Measurements from ENCODE around the gene SEC16A. TPM values are rescaled to one million over a fixed set of nuclear protein-coding genes. Genes with fewer than 3 reads are reported as not detected.

The SEC16A gene
- total RNA-seq, 2 experiments from 2014 or later, result 23.7 to 60.1 TPM

- Histone ChIP-seq H3K79me2 (ENCODE audit: insufficient read depth, low read depth, low read length) (peaks cover 3% of the 10 kb centered on the region; the same call in 1 of the 2 replicates), H3K4me3 (ENCODE audit: low read depth, low read length, poor library complexity, severe bottlenecking) (no peak overlapping the region), H4K20me1 (ENCODE audit: insufficient read depth, low read length) (no peaks in the 10 kb centered on the region; the same call in 1 of the 2 replicates), H2AFZ (ENCODE audit: low read length) (no peak overlapping the region), H3K9me3 (ENCODE audit: low read length) (no peaks in the 10 kb centered on the region), H3K36me3 (ENCODE audit: insufficient read depth, low read length) (peaks cover 77% of the 10 kb centered on the region), H3K9me2 (ENCODE audit: insufficient read depth, low read length) (no peaks in the 10 kb centered on the region), H3K4me1 (ENCODE audit: insufficient read depth, low read length, poor library complexity, severe bottlenecking) (peaks cover 5% of the 10 kb centered on the region), H3K27ac (ENCODE audit: low read depth, low read length, poor library complexity, severe bottlenecking) (no peak overlapping the region), H3K4me2 (ENCODE audit: low read length) (no peak overlapping the region)
- intact Hi-C loops (cut with micrococcal nuclease; ENCODE audit: unreplicated experiment), result no loop called here
- CTCF ChIA-PET (ENCODE audit: unreplicated experiment), result no interaction called here
- no peak for DNase-seq (ENCODE audit: low spot score)
- TF ChIP-seq EZH2phosphoT487 (IDR thresholded peaks at IDR 0.05; ENCODE audit: borderline replicate concordance, low read depth, low read length) (no peak), CTCF (conservative IDR thresholded peaks at IDR 0.05; ENCODE audit: low read length) (no peak)
- POLR2A ChIA-PET, result interaction anchor here (0.5 kb wide), 1 partner anchor 154 kb away, joined by 5 read pairs; no protein-coding TSS in a partner anchor
- BruUV-seq (replicated peaks), result no TSS peak
Observed at GRCh38 chr9:136443687-136444086, 39.2 kb downstream of the SEC16A start.

DNA sequence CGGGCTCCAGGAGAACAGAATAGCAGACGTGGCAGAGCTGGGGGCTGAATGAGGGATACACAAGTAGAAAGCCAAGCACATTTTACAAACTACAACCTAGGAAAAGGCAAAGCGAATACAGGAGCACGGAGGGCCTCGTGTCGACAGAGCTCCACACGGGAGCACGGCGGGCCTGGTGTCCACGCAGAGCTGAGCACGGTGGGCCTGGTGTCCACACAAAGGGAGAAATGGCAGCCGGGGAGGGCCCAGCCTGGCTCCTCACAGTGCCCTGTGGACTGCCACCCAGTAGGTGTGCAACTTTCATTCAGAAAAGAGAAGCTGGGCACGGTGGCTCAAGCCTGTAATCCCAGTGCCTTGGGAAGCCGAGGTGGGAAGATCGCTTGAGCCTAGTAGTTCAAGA lies 39.8 kb downstream of the SEC16A start:
- intact Hi-C loops (cut with micrococcal nuclease; ENCODE audit: unreplicated experiment), result no loop called here
- Histone ChIP-seq H4K20me1 (ENCODE audit: insufficient read depth, low read length) (no peaks in the 10 kb centered on the region; the same call in 1 of the 2 replicates), H3K36me3 (ENCODE audit: insufficient read depth, low read length) (peaks cover 74% of the 10 kb centered on the region), H3K4me1 (ENCODE audit: insufficient read depth, low read length, poor library complexity, severe bottlenecking) (peaks cover 7% of the 10 kb centered on the region), H3K9me3 (ENCODE audit: low read length) (no peaks in the 10 kb centered on the region), H2AFZ (ENCODE audit: low read length) (no peak overlapping the region), H3K27ac (ENCODE audit: low read depth, low read length, poor library complexity, severe bottlenecking) (no peak overlapping the region), H3K4me3 (ENCODE audit: low read depth, low read length, poor library complexity, severe bottlenecking) (no peak overlapping the region), H3K4me2 (ENCODE audit: low read length) (no peak overlapping the region), H3K9me2 (ENCODE audit: insufficient read depth, low read length) (no peaks in the 10 kb centered on the region), H3K79me2 (ENCODE audit: insufficient read depth, low read depth, low read length) (peaks cover 9% of the 10 kb centered on the region; the same call in 1 of the 2 replicates)
- TF ChIP-seq EZH2phosphoT487 (IDR thresholded peaks at IDR 0.05; ENCODE audit: borderline replicate concordance, low read depth, low read length) (no peak), CTCF (conservative IDR thresholded peaks at IDR 0.05; ENCODE audit: low read length) (no peak)
- ChIA-PET POLR2A (interaction anchor here (0.5 kb wide), 1 partner anchor 155 kb away, joined by 5 read pairs; no protein-coding TSS in a partner anchor), CTCF (ENCODE audit: unreplicated experiment) (no interaction called here)
- BruUV-seq (replicated peaks), result no TSS peak
- no peak for DNase-seq (ENCODE audit: low spot score)

DNA sequence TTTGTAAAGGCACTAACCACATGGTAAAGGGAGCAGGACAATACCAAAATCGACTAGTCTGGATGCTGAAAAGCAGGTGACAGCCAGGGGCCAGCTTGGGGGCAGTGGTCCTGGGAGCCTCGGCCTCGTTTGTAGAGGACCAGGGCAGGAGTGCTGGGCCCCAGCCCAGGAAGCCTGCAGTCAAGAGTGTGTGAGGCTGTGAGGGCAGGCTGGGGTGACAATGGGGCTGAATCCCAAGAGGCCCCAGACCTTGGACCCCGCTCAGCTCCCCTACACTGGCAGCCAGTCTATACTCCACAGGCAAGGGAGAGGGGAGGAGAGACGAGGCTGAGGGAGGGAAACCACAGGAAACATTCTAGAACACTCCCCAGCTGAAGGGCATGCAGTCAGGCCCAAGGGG lies 40.6 kb downstream of the SEC16A start:
- H3K27ac ChIP-seq (ENCODE audit: low read depth, low read length, poor library complexity, severe bottlenecking), result no peak overlapping the region
- no TSS peak for BruUV-seq (replicated peaks)
- H3K9me3 ChIP-seq (ENCODE audit: low read length), result no peaks in the 10 kb centered on the region
- POLR2A ChIA-PET, result no interaction called here
- TF ChIP-seq CTCF (conservative IDR thresholded peaks at IDR 0.05; ENCODE audit: low read length), result no peak
- no peak for TF ChIP-seq EZH2phosphoT487 (IDR thresholded peaks at IDR 0.05; ENCODE audit: borderline replicate concordance, low read depth, low read length)
- intact Hi-C loops (cut with micrococcal nuclease; ENCODE audit: unreplicated experiment), result no loop called here
- H3K4me2 ChIP-seq (ENCODE audit: low read length), result no peak overlapping the region
- peaks cover 69% of the 10 kb centered on the region for H3K36me3 ChIP-seq (ENCODE audit: insufficient read depth, low read length)
- H2AFZ ChIP-seq (ENCODE audit: low read length), result no peak overlapping the region
- H4K20me1 ChIP-seq (ENCODE audit: insufficient read depth, low read length), result peaks cover 4% of the 10 kb centered on the region
- H3K79me2 ChIP-seq (ENCODE audit: insufficient read depth, low read depth, low read length), result peaks cover 17% of the 10 kb centered on the region; the same call in 1 of the 2 replicates
- H3K4me1 ChIP-seq (ENCODE audit: insufficient read depth, low read length, poor library complexity, severe bottlenecking), result peaks cover 15% of the 10 kb centered on the region
- CTCF ChIA-PET (ENCODE audit: unreplicated experiment), result no interaction called here
- no peak overlapping the region for H3K4me3 ChIP-seq (ENCODE audit: low read depth, low read length, poor library complexity, severe bottlenecking)
- DNase-seq (ENCODE audit: low spot score), result no peak
- H3K9me2 ChIP-seq (ENCODE audit: insufficient read depth, low read length), result no peaks in the 10 kb centered on the region

Measured in OCI-LY7 (cell line).